GM12878 (cell line): Measurements from ENCODE around the gene GTPBP3. TPM values are rescaled to one million over a fixed set of nuclear protein-coding genes. Genes with fewer than 3 reads are reported as not detected.
A peak's percentile ranks its signal among the peaks of the same experiment; 100 is the strongest.

Experiments
- ASH2L ChIP-seq: fragments of 300-600, 200-600 bp; sonication (generic); IDR thresholded peaks from 2 replicates; pipeline ENCODE4 v1.6.1; 2017; ENCODE audit warnings: low read depth, mild to moderate bottlenecking, borderline replicate concordance
- BRCA1 ChIP-seq: IDR thresholded peaks from 2 replicates; pipeline ENCODE4 v1.6.1; 2011; ENCODE audit warnings: low read depth, low read length, improper control_type of control experiment
- CHD1 ChIP-seq: IDR thresholded peaks from 2 replicates; pipeline ENCODE4 v1.6.1; 2012; ENCODE audit warnings: low read depth, low read length, improper control_type of control experiment
- ESRRA ChIP-seq: IDR thresholded peaks from 2 replicates; pipeline ENCODE4 v1.6.1; 2012; ENCODE audit warnings: mild to moderate bottlenecking, low read length, improper control_type of control experiment
- JUNB ChIP-seq: IDR thresholded peaks from 2 replicates; pipeline ENCODE4 v1.6.1; 2016; ENCODE audit warnings: antibody characterized with exemption, mild to moderate bottlenecking
- JUND ChIP-seq: IDR thresholded peaks from 2 replicates; pipeline ENCODE4 v1.6.1; 2012; ENCODE audit warnings: low read depth, mild to moderate bottlenecking, low read length, improper control_type of control experiment, moderate library complexity
- KLF5 ChIP-seq: fragments of 450-650 bp; IDR thresholded peaks from 2 replicates; pipeline ENCODE4 v1.6.1; 2014; ENCODE audit warnings: mild to moderate bottlenecking; ENCODE audit not compliant: partially characterized antibody
- MYC ChIP-seq: IDR thresholded peaks from 2 replicates; pipeline ENCODE4 v1.6.1; 2011; ENCODE audit warnings: mild to moderate bottlenecking, low read length, moderate library complexity, inconsistent platforms; ENCODE audit not compliant: insufficient read depth, insufficient replicate concordance, insufficient read length, severe bottlenecking
- NFYA ChIP-seq: IDR thresholded peaks from 2 replicates; pipeline ENCODE4 v1.6.1; 2011; ENCODE audit warnings: low read depth, mild to moderate bottlenecking, low read length, improper control_type of control experiment, borderline replicate concordance
- NR2C1 ChIP-seq: fragments of 450-650 bp; IDR thresholded peaks from 2 replicates; pipeline ENCODE4 v1.6.1; 2017; ENCODE audit warnings: antibody characterized with exemption, mild to moderate bottlenecking, moderate library complexity
- NR2C2 ChIP-seq: IDR thresholded peaks from 2 replicates; pipeline ENCODE4 v1.6.1; 2011; ENCODE audit warnings: borderline replicate concordance, low read depth; ENCODE audit not compliant: control insufficient read depth, insufficient read length
- PBX3 ChIP-seq: IDR thresholded peaks from 2 replicates; pipeline ENCODE4 v1.6.1; 2011; ENCODE audit warnings: mild to moderate bottlenecking, low read depth, low read length, moderate library complexity; ENCODE audit not compliant: insufficient replicate concordance
- POU2F2 ChIP-seq: IDR thresholded peaks from 3 replicates; pipeline ENCODE4 v1.6.1; 2011; ENCODE audit warnings: low read depth, mild to moderate bottlenecking, low read length, borderline replicate concordance
- RAD21 ChIP-seq: IDR thresholded peaks from 2 replicates; pipeline ENCODE4 v1.6.1; 2011; ENCODE audit warnings: mild to moderate bottlenecking, low read depth, low read length, moderate library complexity; ENCODE audit not compliant: insufficient read depth
- REST ChIP-seq: IDR thresholded peaks from 2 replicates; pipeline ENCODE4 v1.6.1; 2012; ENCODE audit warnings: mild to moderate bottlenecking, low read depth, low read length
- SREBF1 ChIP-seq: IDR thresholded peaks from 2 replicates; pipeline ENCODE4 v1.6.1; 2012; ENCODE audit warnings: mild to moderate bottlenecking, low read length
- SREBF2 ChIP-seq: IDR thresholded peaks from 2 replicates; pipeline ENCODE4 v1.6.1; 2012; ENCODE audit warnings: mild to moderate bottlenecking, low read length
- ZNF217 ChIP-seq: fragments of 450-650 bp; IDR thresholded peaks from 2 replicates; pipeline ENCODE4 v1.6.1; 2017; ENCODE audit warnings: antibody characterized with exemption, mild to moderate bottlenecking
- ZNF274 ChIP-seq: IDR thresholded peaks from one replicate; pipeline ENCODE4 v1.8.0; 2011; ENCODE audit not compliant: insufficient read length, insufficient read depth
- ZZZ3 ChIP-seq: IDR thresholded peaks from 2 replicates; pipeline ENCODE4 v1.6.1; 2011; ENCODE audit warnings: low read depth; ENCODE audit not compliant: control insufficient read depth, insufficient read length
- polyA plus RNA-seq, 11 experiments: library from polyadenylated mRNA; depleted of rRNA in 4 of 11; unstranded in 6 of 11; stranded (reverse) in 5 of 11; fragments of >200 nt; fragmentation: Nextera tagmentation in 4 of 11; fragmentation: Illumina TruSeq in 1 of 11; extraction: Ambion mirVana in 4 of 11; extraction: Trizol in 1 of 11; gene quantifications; 1 replicate in 1 of 11; 2 replicates in 10 of 11; pipeline versions ENCODE4 v1.2.1 to v1.2.3, GENCODE V29; 2011 to 2016; ENCODE audit warnings: inconsistent platforms in 2 of 11, missing spikeins in 2 of 11, low read depth in 1 of 11
- total RNA-seq, 4 experiments: library from RNA; depleted of rRNA in 3 of 4; stranded (reverse); fragments of >200 nt in 3 of 4; fragmentation: Illumina TruSeq in 1 of 4; extraction: Trizol in 1 of 4; gene quantifications; 2 replicates each; pipeline versions ENCODE4 v1.2.1 to v1.2.3, GENCODE V29; 2013 to 2021
- TF ChIP-seq, protein P1 (sequence below): fragments of 450-650 bp; conservative IDR thresholded peaks from 2 replicates; pipeline ENCODE4 v1.6.1; 2017; ENCODE audit warnings: mild to moderate bottlenecking, moderate library complexity
- TF ChIP-seq, protein P2 (sequence below): IDR thresholded peaks from 2 replicates; pipeline ENCODE4 v1.6.1; 2011; ENCODE audit warnings: low read depth, low read length, improper control_type of control experiment, borderline replicate concordance

The GTPBP3 gene
- total and polyA plus RNA-seq, 10 of the 15 experiments (the other 5 are each of a cell fraction or from before 2014, with no cell fraction given), result 2.9 to 46.8 (median 15.4) TPM

DNA sequence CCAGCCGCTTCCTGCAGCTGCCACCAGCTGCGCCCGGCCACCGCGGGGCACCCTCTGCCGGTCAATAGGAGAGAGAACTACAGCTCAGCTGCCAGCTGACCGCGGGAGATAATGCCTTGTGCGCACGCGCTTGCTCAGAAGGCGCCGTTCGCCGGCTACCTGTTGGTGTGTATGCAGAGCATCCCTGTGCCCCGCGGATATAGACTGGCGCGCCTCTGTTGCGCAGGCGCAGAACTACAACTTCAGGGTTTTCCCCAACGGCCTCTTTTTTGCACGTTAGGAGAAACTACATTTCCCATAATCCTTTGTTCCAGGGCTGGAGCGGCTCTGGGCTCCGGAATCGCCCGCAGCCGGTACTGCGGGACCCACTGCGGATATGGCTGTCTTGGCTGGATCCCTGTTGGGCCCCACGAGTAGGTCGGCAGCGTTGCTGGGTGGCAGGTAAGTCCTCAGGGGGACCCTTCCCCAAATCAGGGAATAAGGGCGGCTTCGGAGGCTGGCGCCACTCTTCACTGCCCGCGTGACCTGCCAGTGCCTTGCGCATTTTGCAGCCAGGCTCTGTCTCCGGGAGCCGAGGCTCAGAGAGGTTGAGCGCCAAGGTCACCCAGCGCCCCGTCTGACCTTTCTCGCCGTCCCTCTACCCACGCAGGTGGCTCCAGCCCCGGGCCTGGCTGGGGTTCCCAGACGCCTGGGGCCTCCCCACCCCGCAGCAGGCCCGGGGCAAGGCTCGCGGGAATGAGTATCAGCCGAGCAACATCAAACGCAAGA lies 31.7 kb upstream of the GTPBP3 start, which contains the start of gene MRPL34 (continued):
- TF ChIP-seq ESRRA, result no peak; the same call in 1 of the 2 replicates
- no peak for TF ChIP-seq JUND
- TF ChIP-seq ZNF217, result peak; percentile 51; the same call in 1 of the 2 replicates
- TF ChIP-seq MYC, result no peak
- TF ChIP-seq POU2F2, result 0 out of 3 replicates have a peak, but pooled peaks have one; percentile 19
- TF ChIP-seq SREBF1, result 0 out of 2 replicates have a peak, but pooled peaks have one; percentile 19
- TF ChIP-seq RAD21, result peak; percentile 36; the same call in 1 of the 2 replicates
- TF ChIP-seq, protein P1, sequence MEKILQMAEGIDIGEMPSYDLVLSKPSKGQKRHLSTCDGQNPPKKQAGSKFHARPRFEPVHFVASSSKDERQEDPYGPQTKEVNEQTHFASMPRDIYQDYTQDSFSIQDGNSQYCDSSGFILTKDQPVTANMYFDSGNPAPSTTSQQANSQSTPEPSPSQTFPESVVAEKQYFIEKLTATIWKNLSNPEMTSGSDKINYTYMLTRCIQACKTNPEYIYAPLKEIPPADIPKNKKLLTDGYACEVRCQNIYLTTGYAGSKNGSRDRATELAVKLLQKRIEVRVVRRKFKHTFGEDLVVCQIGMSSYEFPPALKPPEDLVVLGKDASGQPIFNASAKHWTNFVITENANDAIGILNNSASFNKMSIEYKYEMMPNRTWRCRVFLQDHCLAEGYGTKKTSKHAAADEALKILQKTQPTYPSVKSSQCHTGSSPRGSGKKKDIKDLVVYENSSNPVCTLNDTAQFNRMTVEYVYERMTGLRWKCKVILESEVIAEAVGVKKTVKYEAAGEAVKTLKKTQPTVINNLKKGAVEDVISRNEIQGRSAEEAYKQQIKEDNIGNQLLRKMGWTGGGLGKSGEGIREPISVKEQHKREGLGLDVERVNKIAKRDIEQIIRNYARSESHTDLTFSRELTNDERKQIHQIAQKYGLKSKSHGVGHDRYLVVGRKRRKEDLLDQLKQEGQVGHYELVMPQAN, result no peak; the same call in none of the 2 replicates
- TF ChIP-seq SREBF2, result no peak
- TF ChIP-seq REST, result no peak
- no peak for TF ChIP-seq JUNB
- no peak for TF ChIP-seq NFYA
- TF ChIP-seq ASH2L, result 0 out of 2 replicates have a peak, but pooled peaks have one; percentile 37
- TF ChIP-seq NR2C1, result peak; percentile 37; the same call in 1 of the 2 replicates
- no peak for TF ChIP-seq CHD1
- TF ChIP-seq NR2C2, result no peak
- TF ChIP-seq ZNF274, result no peak
- peak; percentile 15 for TF ChIP-seq KLF5
- TF ChIP-seq, protein P2, sequence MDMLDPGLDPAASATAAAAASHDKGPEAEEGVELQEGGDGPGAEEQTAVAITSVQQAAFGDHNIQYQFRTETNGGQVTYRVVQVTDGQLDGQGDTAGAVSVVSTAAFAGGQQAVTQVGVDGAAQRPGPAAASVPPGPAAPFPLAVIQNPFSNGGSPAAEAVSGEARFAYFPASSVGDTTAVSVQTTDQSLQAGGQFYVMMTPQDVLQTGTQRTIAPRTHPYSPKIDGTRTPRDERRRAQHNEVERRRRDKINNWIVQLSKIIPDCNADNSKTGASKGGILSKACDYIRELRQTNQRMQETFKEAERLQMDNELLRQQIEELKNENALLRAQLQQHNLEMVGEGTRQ, result no peak; the same call in none of the 2 replicates
- TF ChIP-seq PBX3, result no peak
- no peak for TF ChIP-seq ZZZ3
- TF ChIP-seq BRCA1, result no peak
